Stimulated activated CD4-positive, alpha-beta T cell treated with anti-CD3 and anti-CD28 coated beads, Interleukin-12 subunit alpha, Interleukin-12 subunit beta, amount 100 ng/mL, for 4 hours (primary cell): ENCODE data around the gene APOF.
"Not testable (repeated sequence)": the region's sequence is repeated elsewhere in the genome, so short reads cannot be mapped to it uniquely, and the experiment has no call there.

Source experiments
- DNase-seq: peaks from one replicate; pipeline ENCODE4 v3.0.0-alpha.2; 2020

Gene APOF, protein sequence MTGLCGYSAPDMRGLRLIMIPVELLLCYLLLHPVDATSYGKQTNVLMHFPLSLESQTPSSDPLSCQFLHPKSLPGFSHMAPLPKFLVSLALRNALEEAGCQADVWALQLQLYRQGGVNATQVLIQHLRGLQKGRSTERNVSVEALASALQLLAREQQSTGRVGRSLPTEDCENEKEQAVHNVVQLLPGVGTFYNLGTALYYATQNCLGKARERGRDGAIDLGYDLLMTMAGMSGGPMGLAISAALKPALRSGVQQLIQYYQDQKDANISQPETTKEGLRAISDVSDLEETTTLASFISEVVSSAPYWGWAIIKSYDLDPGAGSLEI

DNA sequence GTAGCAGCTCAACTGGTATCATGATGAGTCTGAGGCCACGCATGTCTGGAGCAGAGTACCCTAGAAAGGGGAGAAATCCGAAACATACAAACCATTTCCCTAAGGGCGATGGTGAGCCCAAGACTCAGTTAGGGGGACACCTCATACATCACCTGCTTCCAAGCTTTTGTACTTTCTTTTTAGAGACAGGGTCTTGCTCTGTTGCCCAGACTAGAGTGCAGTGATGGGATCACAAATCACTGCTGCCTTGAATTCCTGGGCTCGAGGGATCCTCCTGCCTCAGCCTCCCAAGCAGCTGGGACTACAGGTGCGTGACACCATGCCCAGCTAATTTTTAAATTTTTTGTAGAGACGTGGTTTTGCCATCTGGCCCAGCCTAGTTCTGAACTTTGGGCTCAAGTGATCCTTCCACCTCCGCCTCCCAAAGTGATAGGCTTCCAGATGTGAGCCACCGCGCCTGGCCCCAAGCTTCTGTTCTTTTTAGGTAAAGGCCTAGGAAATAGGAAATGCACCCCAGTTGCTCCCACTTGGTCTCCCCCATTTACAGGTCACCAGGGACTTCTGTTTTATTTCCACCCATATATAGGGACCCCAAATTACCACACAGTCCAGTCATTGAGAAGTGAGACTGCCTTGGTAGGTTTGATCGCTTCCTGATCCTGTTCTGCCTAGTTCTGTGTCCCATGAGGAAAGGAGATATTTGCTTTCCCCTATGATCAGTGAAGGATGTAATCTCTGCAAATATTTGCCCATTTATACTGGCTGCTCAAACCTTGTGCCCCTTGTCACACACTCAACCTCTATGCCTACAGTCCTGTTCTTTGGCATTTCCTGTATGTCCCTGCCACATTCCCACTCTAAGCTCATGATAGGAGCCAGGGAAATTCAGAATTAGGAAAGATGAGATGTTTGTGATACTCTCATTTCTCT, at the start of gene APOF:
Gene APOF (minus strand): TSS at position 728 of the 930 bp plus-strand sequence. CDS start 112 bp downstream, at position 616.
- no peak for DNase-seq

DNA sequence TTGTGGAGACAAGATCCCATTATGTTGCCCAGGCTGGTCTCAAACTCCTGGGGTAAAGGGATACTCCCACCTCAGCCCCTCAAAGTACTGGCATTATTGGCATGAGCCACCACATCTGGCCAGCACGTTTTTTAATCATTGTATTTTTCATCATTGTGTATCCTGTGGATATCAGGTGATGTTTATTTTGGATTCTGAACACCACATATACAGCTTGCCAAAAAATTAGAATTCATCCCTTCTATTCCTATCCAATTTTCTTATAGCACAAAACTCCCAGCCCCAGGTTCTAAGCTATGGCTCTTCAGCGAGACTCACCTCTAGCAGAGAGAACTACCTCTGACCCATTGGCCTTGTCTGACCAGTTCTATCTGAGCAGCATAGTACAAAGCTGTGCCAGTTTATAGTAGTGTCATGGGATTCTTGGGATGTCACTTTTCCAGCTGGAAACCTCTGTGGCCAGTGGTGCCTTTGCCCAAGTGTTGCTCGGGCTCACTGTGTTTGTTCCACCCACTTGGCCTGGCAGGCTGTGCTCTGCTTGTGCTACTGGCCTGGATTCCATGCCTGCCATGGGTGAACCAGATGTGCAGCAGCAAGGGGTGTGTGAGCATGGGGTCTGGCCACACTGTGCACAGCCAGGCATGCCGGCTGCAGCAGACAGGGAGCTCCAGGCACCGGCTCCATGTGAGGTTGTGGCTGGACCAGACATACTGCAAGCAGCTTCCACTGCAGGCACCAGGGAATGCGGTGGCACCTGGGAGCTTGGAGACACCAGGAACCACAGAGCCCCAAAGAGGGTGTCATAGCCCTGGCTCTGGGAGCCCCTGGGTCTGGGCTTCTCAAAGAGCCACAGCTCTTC, 49.4 kb upstream of the APOF start:
- no peak for DNase-seq

DNA sequence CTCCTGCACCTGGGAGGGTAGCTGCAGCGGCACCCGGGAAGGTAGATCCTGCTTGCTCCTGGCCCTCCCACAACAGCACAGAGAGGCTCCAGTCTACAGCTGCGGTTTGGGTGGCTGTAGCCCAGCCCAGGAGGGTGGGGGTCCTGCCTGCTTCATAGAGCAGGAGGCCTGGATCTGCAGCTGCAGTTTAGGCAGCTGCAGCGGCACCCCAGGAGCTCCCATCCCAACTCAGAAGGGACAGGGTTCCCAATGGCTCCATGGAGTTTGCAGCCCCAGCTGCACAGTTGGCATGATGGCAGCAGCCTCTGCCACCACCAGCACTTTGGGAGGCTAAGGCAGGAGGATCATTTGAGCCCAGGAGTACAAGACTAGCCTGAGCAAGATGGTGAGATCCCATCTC, 48.1 kb upstream of the APOF start:
- no peak for DNase-seq

DNA sequence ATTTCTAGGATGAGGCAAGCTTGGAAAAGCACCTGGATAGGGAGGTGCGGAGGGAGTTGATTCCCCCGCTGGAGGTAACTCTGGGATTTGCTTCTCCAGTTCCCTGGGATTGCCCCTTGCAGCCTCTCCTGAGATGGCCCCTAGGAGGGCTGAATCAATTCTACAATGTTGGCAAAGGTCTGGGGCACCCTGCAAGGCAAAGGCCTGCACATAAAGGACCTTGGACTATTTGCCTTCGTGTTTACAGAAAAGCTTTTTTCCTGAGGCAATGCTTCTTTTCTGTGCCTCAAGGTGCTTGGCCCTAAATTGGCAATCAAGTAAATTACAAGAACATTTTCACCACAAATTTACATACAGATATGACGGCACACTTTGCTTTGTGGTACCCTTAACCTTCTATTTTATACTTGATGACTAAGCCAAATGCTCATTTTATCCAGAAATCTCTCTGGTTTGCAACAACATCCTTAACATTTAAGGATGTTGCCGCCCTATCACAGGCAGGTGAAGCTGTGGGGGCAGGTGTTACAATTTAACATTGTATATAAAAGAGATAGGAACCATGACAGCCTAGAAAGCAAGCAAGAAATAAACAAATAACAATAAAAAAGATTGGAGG, 46.3 kb upstream of the APOF start:
- DNase-seq = no peak

DNA sequence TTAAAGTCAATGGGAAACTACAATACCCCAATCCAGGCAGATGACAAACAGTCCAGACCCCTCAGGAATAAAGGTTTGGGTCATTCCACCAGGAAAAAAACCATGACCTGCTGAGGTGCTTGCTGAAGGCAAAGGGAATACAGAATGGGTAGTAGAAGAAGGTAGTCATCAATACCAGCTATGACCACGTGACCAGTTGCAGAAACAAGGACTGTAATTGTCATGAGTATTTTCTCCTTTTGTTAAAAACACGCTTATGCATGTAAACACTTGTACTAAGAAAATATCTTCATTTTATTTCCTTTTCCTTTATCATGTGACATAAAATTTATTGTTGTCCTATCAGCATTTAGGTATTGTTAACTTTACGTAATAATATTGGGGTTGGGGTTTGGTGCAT, 41.6 kb upstream of the APOF start:
- not testable (repeated sequence) for DNase-seq

DNA sequence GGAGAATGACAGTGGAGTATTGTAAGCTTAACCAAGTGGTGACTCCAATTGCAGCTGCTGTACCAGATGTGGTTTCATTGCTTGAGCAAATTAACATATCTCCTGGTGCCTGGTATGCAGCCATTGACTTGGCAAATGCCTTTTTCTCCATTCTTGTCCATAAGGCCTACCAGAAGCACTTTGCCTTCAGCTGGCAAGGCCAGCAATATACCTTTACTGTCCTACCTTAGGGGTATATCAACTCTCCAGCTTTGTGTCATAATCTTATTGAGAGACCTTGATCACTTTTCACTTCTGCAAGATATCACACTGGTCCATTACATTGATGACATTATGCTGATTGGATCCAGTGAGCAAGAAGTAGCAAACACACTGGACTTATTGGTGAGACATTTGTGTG, 39.0 kb upstream of the APOF start:
- DNase-seq = not testable (repeated sequence)

DNA sequence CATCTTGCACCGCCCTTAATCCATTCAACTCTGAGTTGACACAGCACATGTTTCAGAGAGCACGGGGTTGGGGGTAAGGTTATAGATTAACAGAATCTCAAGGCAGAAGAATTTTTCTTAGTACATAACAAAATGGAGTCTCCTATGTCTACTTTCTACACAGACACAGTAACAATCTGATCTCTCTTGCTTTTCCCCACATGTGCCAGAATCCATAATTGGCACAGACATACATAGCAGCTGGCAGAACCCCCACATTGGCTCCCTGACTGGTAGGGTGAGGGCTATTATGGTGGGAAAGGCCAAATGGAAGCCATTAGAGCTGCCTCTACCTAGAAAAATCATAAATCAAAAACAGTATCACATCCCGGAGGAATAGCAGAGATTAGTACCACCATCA, 38.5 kb upstream of the APOF start:
- not testable (repeated sequence) for DNase-seq

DNA sequence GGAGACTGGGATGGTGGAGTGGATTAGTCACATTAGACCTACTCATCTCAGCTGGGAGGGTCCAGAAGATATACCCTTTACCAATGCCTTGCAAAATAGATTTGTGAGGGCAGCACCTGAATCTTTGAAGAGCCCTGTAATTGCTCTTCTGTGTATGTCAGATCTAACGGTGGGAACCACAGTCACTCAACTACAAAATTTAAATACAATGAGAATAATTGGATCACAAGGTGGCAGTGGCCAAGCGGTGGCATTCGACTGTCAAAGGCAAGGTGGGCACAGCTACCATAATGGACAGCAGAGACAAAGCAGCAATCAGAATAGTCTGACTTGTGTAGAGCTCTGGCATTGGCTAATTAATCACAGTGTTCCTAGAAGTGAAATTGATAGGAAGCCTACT, 36.8 kb upstream of the APOF start:
- DNase-seq = not testable (repeated sequence)

DNA sequence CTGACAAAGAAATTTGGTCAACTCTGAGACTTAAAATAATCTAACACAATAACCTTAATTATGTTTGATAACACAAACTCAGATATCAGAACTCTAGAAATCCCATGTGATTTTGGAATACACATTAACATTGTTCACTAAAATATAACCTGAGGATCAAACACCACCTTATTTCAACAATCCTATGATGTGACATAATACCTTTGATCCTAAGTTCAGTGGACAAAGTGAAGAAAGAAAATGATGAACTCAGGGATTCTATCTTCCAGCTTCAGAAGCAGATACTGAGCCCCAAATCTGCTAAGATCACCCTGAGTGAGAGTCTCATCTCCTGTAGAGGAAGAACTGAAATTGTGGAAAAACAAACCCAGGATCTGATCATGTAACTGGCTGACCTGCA, 35.7 kb upstream of the APOF start:
- no peak for DNase-seq

DNA sequence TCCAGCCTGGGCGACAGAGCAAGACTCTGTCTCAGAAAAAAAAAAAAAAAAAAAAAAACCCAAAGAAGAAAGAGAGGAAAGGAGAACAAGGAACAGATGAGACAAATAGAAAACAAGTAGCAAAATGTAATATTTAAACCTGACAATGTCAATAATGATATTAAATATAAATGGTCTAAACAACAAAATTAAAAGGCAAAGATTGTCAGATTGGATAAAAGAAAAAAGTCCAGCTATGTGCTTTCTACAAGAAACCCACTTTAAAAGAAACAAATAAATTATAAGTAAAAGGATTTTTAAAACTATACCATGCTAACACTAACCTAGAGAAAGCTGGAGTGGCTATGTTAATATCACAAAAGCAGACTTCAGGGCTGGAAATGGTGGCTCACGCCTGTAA, 29.7 kb upstream of the APOF start:
- no peak for DNase-seq

DNA sequence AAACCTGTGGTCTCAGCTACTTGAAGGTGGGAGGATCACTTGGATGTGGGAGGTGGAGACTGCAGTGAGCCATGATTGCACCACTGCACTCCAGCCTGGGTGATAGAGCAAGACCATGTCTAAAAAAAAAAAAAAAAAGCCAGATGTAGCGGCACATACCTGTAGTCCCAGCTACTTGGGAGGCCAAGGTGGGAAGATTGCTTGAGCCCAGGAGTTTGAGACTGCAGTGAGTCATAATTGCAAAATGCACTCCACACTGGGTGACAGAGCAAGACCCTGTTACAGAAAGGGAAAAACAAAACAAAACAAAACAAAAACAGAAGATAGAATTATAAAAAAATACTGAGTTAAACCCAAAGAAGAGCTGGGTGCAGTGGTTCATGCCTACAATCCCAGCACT, 29.1 kb upstream of the APOF start:
- DNase-seq = no peak

DNA sequence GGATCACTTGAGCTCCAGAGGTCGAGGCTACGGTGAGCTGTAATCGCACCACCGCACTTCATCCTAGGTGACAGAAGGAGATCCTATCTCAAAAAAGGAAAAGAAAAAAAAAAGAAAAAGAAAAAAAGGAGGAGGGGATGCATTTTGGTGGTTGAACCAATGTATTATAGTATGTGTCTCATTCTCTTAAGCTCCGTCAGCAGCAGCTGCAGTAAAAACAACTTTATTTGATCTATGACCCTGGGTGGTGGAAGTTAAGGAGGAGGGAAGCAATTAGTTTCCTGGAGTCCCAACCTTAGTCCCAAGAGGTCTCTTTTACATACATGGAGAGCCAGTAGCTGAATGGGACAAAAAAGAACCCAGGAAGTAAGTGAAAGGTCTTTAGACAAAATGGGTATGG, 26.8 kb upstream of the APOF start:
- no peak for DNase-seq

DNA sequence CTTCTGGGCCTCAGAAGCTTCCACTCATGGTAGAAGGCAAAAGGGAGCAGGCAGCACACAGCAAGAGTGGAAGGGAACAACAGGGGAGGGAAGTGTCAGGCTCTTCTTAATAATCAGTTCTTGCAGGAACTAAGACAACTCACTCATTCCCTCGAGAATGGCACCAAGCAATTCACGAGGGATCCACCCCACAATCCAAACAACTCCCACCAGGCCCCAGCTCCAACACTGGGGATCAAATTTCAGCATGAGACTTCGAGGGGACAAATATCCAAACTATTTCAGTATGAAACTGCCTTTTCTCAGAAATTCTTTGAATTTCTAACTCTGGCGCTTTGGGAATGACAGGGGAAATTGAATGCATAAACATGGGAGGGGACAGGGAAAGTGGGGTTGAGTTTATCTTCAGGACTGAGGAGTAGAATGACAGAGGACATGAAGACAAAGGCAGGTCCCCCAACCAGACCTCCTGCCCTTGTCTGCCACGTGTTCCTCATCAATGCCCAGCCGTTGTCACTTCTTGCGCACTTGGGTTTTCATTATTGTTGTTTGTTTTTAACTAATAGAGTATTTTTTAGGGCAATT, 24.6 kb upstream of the APOF start:
- no peak for DNase-seq

DNA sequence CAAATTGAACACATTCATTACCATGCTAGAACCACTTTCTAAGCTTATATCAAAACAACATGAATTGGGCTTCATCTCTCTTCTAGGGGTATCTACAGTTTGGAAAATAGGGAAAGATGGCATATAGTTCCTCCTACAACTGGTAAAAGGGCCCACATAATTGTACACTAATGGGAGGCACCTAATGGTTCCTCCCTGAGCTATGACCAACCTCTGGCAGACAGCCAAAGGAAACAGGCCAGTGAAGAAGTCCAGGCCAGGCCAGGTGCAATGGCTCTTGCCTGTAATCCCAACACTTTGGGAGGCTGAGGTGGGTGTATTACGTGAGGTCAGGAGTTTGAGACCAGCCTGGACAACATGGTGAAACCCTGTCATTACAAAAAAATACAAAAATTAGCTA, 23.2 kb upstream of the APOF start:
- no peak for DNase-seq

DNA sequence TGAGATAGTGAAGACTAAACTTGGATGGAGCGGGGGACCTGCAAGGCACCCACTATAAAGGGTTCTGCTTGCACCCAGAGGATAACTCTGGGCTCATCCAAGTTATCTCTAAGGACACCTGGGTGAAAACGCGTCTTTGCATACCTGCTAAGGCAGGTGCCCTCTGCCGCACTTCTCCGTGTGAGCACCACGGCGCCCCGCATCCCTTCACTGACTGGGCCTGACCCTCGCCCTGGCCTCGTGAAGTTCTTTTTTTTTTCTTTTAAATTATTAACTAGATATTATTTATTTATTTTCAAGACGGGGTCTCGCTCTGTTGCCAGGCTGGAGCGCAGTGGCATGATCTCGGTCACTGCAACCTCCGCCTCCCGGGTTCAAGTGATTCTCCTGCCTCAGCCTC, 20.0 kb upstream of the APOF start:
- DNase-seq = no peak

DNA sequence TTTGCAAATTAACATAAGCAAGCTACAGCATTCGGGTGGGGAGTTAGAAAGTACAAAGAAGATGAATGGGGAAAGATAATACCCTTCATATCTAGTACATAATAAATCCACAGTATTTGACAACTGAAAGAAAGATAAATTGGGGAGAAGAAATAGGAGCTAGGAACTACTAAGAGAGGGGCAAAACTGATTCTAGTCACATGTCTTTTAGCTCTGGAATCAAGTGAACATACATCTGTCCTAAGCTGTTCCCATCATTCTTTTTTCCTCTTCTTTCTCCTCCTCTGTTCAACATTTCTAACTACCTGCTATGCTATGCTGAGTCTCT, 15.3 kb upstream of the APOF start:
- no peak for DNase-seq

DNA sequence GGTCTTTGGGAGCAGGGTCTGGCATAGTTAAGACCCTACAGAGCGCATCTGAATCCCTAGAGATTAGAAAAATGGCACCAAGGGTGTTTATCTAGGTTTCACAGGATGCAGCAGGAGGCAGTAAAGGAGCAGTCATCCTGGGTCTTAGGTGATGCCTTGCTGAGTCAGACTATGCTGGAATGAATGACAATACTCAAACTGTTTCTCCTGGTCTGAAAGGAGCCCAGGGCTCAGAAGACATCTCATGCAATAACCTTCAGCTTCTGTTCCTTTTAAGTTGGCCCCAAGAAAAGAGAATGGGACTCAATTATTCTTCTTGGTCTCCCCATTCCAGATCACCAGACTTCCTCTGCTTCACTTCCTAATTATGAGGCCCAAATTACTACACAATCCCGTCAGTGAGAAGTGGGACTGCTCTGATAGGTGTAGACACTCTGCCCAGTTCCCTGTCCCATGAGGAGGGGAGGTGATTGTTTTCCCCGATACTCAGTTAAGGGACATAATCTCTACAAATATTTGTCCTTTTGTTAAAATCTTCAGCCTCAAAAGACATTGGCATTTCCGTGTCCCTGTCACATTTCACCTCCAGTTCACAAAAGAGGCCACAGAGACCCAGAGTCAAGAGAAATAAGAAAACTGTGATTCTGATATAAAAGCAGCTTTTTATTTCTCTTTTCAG, 14.8 kb upstream of the APOF start:
- DNase-seq = no peak

DNA sequence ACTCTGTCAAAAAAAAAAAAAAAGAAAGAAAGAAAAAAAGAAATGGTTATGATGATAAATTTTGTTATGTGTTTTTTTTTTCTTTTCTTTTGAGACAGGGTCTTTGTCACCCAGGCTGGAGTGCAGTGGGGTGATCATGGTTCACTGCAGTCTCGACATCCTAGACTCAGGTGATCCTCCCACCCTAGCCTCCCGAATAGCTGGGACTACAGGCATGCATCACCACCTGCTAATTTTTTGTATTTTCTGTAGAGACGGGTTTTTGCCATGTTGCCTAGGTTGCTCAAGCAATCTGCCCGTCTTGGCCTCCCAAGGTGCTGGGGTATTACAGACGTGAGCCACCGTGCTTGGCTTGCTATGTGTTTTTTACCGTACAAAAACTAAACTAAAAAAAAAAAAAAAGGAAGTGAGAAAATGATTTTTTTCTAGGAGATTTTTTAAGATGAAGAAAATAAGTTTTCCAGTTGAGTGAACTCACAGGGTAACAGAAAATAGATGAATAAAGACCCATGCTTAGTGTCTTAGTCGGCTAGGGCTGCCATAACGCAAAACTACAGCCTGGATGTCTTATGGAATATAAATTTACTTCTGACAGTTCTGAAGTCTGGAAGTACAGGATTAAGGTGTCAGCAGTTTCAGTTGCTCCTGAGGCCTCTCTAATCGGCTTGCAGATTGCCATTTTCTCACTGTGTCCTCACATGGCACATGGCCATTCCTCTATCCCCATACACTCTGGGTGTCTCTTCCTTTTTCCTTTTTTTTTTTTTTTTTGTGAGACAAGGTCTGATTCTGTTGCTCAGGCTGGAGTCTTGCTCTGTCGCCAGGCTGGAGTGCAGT, 13.2 kb upstream of the APOF start:
- DNase-seq = no peak

DNA sequence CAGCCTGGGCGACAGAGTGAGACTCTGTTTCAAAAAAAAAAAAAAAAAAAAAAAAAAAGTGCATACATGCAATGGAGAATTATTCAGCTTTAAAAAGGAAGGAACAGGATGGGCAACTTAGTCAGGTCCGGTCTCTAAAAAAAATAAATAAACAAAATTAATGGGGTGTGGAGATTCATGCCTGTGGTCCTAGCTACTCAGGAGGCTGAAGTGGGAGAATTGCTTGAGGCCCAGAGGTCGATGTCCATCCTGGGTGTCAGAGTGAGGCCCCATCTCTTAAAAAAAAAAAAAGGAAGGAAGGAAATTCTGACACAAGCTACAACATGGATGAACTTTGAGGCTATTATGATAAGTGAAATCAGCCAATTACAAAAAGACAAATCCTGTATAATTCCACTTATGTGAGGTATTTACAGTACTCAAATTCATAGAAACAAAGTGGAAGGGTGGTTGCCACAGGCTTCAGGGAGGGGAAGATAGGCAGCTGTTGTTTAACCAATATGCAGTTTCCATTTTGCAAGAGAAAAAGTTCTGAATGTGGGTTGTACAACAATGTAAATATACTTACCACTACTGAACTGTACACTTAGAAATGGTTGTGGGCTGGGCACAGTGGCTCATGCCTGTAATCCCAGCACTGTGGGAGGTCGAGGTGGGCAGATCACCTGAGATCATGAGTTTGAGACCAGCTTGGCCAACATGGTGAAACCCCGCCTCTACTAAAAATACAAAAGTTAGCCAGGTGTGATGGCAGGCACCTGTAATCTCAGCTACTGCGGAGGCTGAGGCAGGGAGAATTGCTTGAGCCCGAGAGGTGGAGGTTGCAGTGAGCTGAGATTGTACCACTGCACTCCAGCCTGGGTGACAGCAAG, 12.3 kb upstream of the APOF start:
- DNase-seq = no peak

DNA sequence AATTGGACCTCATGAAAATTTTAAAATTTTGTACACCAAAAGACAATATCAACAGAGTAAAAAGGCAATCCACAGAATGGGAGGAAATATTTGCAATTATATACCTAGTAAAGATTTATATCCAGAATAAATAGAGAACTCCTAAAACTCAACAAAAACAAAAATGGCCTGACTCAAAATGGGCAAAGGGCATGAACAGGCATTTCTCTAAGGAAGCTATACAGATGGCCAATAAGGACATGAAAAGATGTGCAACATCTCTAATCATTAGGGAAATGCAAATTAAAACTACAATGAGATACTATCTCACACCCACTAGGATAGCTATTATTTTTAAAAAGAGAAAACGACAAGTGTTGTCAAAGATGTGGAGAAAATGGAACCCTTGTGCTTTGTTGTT, 10.9 kb upstream of the APOF start:
- no peak for DNase-seq
